Measurements from ENCODE around the gene CYFIP2.

The CYFIP2 gene

DNA sequence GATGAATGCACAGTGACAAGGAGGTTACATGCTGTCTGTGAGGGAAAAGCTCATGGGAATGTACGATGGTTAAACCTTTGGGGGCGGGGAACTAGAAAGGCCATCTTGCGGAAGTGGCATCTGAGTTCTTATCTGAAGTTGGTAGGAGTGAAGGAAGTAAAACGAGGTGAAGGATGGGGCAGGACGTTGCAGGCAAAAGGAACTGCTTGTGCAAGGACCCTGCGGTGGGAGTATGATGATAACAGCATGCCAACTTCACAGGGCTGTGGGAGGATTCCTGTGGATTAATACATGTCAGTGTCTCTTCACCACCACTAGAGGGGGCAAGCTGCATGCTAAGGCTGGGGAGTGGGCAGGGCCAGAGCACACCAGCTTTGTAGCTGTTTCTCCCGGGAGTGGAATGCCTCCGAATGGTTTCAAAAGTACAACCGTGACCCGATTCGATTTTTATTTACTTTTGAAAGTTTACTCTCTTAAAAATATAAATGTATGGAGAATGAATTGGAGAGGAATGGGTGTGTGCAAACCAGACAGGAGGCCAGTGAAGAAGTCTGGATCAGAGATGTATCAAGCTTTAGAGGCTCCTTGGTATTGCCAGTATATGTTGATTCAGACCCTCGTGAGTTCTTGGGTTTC, 62.5 kb downstream of the CYFIP2 start:
- DNase-seq: peak; percentile 39 to 80

DNA sequence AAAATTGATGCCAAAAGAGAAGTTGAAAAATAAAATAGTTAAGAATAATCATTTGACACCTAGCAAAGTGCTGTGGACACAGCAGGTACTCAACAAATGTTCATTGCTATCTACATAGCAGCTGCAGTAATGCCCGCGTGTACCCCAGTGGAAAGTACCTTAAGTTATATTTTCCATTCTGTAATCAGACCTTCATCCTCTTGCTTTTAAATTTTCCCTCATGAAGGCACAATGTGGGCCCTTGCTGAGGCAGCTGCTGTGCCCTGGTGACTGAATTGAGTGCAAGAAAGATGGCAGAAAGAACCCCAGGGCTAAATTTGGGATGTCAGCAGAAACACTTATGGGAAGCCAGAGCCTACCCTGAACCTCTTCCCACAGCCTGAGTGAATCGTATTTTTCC, 65.9 kb downstream of the CYFIP2 start:
- no peak for DNase-seq

- no peak for DNase-seq
Measured at GRCh38 chr5:157335534-157336422, 69.9 kb downstream of the CYFIP2 start.

DNA sequence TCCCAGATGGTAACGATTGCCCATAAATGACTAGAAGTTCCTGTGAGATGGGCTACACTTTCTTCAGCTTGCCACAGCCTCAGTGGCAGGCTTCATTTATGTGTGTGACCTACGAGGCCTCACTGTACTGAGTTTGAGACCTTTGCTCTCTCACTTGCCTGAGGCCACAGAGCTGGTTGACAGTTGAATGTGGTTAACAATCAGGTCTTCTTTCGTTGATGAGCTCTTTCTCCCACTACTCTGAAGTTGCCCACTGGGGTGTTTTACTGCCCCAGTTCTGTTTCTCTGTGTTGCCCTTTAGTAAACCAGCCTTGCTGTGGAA, 70.5 kb downstream of the CYFIP2 start:
- no peak for DNase-seq

GRCh38 chr5:157339409-157339808, 73.5 kb downstream of the CYFIP2 start:
- no peak for DNase-seq

DNA sequence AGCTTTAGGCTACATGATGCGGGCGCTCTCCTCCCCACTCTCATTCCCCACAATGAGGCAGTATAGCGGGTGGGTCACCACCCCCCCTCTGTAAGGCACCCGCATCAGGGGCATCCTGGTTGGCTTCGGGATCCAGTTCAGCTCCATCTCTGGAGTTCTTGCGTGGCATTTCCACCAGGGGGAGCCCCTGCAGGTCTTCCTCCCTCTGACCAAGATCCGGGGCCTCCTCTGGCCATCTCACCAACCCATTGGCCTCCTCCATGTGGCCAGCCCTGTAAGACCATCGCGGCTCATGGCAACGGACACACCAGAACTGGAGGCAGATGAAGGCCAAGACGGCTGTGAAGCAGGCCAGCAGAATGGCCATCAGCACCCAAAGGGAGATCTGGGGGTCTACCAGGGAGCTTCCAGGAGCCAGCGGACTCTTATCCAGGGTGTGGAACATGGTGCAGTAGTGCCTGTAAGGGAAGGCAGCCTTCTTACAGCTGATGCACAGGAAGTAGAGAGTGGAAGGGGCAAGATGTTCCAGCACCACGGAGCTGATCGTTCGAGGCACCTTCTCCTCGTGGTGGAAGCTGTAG, 77.0 kb downstream of the CYFIP2 start:
- peak in 1 of 2 experiments; percentile 45 for DNase-seq

- DNase-seq: no peak
Measured at GRCh38 chr5:157343842-157344790, 78.2 kb downstream of the CYFIP2 start.

- no peak for DNase-seq
Measured at GRCh38 chr5:157345067-157345466, 79.1 kb downstream of the CYFIP2 start.

- DNase-seq: no peak
Measured at GRCh38 chr5:157345485-157345884, 79.6 kb downstream of the CYFIP2 start.

DNA sequence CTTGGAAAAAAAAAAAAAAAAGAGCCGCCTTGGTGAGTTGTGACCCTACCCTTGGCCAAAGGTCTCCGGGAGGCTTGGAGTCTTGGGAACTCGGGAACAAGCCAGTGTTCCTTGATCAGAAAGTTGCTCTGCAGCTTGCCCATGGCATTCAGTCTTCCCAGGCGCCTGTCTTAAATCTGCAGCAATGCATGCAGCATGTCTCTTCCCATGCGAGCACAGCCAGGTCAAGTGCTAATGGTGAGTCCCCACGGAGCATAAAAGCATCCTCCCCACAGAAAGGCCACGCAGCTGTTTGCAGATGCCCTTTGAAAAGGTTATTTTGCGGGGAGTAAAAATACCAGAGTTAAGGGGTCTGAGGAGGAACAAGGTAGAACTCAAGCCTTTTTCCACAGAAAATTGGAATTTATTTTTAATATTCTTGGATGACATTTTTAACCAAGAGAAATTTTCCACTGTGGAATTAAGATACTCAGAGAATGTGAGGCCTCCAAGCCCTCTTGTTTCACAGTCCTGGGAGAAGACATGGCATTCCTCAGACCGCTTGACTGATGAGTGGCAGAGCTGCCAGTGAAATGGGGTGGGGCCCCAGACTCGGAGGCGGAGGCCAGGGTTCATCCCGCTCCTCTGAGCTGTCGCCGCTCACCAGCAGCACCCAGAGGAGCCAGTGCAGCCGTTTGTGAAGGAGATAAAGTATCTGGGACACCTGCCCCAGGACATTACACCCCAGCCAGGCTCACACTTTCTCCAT, 81.6 kb downstream of the CYFIP2 start:
- DNase-seq: no peak

- no peak for DNase-seq
Measured at GRCh38 chr5:157348049-157348400, 82.1 kb downstream of the CYFIP2 start.

DNA sequence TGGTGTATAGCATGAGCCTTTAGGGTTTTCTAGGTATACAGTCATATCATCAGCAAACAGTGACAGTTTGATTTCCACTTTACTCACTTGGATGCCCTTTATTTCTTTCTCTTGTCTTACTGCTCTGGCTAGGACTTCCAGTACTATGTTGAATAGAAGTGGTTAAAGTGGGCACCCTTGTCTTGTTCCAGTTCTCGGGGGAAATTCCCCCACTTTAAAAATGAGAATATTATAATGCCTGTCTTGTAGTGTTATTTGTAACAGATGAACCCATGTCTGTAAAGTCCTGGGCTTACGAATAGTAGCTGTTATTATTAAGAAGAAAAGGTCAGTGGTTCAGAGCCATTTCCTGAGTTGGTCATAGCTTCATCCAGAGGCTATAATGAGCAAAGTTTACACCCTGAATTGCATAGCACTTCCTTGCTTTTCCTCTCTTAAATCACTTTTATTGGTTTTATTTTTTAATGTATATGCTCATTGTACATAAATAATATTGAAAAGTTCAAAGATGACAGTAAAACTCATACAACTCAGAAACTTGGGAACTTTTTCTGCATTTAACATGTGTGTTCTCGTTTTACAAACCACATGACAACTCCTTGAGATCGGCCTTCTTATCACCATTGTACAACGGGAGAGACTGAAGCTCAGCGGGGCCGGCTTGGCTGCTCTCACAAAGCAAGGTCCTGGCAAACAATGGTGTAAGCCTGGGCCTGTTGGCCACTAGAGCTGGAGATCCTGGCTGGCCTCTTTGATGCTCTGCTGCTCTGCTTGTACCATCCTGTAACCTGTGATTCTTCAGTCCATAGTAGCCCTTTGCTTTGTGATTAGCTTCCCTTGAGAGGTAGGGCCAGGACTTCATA, 85.2 kb downstream of the CYFIP2 start:
- no peak for DNase-seq

GRCh38 chr5:157351802-157352092, 85.8 kb downstream of the CYFIP2 start:
- no peak for DNase-seq

GRCh38 chr5:157352756-157353340, 86.9 kb downstream of the CYFIP2 start:
- no peak for DNase-seq

DNA sequence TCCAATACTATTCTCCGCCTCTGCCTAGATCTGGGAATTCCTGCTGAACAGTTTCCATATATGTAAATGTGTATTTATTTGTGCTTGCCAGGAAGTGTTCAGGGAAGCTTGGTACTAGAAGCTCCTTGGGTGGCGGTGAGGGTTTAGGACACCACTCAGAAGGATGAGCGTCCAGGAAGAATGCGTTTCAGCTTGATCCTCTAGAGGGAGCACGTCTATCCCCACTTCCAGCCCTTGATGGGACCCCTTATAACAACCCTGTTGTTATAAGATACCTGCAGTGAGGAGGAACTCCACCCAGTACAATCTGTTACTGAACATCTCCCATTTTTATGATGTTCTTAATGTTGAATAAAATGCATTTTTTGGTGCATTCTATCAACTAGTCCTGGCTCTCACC, 88.9 kb downstream of the CYFIP2 start:
- DNase-seq: no peak

DNA sequence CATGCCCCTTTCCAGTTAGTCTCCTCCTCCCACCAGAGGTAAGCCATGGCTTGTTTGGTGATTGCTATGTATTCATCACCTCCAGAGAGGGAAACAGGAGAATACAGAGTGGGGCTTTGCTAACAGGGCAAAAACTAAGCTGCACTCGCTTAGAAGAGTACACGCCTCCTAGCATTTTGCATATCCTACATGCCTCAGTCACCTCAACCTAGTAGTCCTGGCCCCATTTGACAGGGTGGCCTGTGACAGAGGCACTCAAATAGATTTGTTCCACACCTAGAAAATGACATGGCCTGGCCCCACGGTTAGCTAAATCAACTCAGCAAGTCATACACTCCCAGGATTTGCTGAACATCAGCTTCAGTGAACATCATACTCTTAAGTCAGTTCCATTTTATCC, 90.7 kb downstream of the CYFIP2 start:
- no peak for DNase-seq

DNA sequence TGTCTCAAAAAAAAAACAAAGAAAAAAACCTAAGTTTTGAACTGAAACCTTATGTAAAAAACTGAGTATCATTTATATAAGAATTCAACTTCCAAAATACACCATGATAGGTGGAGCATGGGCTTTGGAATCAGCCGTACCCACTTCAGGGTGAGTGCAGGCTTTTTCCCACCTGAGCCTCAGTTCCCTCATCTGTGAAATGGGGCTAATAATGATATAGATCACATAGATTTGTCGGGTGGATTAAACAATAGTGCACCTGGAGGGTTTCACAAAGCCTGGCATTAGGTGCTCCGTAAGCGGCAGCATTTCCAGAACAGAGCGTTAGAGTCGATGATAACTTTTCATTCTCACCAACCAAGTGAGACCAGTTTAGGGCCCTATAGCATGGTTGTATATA, 91.9 kb downstream of the CYFIP2 start:
- no peak for DNase-seq

- no peak for DNase-seq
Measured at GRCh38 chr5:157358871-157359270, 92.9 kb downstream of the CYFIP2 start.

GRCh38 chr5:157359356-157360055, 93.6 kb downstream of the CYFIP2 start:
- DNase-seq: no peak

DNA sequence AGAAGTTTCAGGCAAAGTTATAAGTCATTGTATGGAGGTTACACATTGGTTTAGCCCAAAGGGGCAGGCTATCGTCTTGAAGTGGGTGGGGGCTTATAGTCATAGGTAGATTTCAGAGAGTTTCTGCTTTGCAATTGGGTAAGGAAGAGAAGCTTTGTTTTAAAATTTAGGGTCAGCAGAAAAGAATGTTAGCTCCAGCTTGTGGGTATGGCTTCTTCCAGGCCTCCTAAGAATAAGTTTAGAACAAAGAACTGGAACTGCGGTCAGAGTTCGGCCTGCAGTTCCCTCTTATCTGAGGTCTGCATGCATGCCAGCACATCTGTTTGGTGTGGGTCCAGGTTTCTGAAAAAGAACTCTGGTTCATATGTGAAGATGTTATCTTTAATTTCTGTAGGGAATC, 96.1 kb downstream of the CYFIP2 start:
- DNase-seq: no peak

GRCh38 chr5:157362502-157362901, 96.6 kb downstream of the CYFIP2 start:
- DNase-seq: no peak
